GM21576 (cell line): ENCODE results near the gene DBF4B.
"Not testable (repeated sequence)": the region's sequence is repeated elsewhere in the genome, so short reads cannot be mapped to it uniquely, and the experiment has no call there.

ENCODE experiments used
- ATAC-seq: cut with Tn5 transposase; IDR thresholded peaks from one replicate; pipeline ENCODE4 v1.9.1; 2021; ENCODE audit warnings: mild to moderate bottlenecking, moderate library complexity; ENCODE audit not compliant: unreplicated experiment

The DBF4B gene

DNA sequence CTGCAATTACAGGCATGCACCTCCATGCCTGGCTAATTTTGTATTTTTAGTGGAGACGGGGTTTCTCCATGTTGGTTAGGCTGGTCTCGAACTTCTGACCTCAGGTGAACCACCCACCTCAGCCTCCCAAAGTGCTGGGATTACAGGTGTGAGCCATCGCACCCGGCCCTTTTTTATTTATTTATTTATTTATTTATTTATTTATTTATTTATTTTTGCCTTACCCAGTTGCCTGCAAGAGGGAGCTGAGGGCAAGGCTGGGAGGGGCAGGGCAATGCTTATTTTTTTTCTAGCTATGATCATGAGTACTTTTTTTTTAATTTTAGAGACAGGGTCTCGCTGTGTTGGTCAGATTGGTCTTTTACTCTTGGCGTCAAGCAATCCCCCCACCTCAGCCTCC lies 17.7 kb downstream of the DBF4B start:
- ATAC-seq, result not testable (repeated sequence)

DNA sequence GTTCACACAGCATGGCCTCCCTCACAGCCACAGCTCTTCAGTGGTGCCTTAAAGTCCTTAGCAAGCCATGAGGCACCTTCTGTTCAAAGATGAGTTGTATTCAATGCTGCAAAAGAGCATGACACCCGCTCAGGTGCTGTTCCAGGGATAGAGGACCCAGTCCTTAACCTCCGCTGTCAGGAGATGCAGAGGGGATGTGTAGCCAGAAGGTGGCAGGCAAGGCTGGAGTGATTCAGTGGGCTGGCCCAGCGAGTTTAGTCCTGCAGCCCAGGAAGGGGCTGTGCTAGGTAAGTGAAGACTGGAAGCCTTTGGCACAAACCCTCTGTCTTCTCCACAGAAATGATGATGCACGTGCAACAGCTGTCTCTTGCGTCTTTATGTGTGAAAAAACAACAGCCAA lies 25.3 kb downstream of the DBF4B start:
- ATAC-seq, result no peak

DNA sequence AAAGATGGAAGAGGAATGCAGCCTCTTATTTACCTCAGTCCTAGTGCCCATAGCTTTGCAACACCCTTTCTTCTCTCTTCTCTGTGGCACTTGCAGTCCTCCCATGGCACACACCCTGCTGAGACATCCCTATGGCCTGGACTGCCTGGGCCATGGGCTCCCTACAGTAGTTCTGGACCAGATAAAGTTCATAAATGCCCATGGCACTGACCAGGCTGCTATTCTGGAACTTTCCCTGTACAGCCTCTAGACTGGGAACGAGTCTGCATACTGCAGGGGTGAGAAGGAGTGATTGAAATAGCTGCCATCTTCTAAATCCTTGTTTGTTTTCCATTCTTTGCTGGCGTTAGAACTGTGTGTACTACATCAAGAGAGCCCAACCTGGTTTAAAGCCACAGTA lies 25.8 kb downstream of the DBF4B start:
- ATAC-seq, result no peak

DNA sequence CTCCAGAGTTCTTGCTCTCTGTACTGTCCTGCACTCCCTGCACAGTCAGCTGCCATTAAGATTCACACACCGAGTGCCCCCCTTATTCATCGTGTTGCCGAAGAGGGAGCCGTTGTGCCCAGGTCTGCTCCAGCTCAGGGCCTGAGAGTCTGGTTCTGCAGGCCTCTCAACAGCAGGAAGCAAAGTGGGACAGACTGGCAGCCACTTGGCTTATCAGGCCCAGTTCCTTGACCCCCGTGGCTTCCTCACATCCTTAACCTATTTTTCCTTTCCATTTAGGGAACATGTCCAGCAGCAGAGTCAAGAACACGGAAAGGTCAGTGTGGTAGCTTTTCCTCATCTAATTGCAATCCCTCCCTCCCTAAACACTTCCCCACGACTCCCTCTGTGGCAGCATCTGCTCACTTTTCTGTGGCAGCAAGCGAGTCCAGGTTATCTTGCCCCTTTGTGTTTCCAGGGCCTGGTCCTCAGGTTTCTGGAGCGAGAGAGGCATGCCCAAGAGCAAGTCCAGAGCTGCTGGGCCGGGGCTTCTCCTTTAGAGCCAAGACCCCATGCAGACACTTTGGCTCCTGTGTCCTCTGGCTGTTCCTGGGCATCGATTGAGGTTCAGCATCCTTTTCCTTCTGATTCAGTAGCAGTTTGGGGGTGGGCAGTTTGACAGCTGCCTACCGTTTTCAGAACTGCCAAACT lies 28.2 kb downstream of the DBF4B start:
- ATAC-seq, result no peak

DNA sequence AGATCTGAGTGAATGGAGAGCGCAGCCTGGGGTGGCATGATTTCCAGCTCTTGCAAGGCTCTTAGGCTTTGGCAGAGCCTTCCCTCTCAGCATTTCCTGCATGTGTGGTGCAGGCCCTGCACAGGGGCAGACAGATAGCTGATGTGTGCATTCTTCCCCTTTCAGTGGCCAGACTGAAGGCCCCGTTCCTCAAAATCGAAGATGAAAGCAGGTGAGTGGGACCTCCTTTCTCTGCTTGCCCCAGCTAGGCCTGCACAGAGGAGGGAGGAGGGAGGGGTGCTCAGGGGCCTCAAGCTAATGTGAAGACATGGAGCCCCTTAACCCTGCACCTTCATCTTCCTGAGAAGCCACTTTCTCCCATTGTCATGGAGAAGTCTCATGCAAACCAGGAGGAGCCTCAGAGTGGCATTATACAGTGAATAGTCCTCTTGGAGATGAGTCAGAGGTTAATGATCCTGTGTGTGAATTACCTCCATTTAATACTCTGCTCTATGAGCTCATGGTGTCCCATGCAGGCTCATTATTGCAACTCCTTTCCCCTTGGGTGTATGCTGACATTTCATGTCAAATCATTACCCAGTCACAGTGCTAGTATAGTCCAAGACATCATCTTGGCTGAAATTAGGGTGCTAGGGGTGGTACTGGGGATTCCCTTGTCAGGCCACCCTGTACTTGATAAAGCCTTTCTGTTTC lies 29.9 kb downstream of the DBF4B start:
- no peak for ATAC-seq

DNA sequence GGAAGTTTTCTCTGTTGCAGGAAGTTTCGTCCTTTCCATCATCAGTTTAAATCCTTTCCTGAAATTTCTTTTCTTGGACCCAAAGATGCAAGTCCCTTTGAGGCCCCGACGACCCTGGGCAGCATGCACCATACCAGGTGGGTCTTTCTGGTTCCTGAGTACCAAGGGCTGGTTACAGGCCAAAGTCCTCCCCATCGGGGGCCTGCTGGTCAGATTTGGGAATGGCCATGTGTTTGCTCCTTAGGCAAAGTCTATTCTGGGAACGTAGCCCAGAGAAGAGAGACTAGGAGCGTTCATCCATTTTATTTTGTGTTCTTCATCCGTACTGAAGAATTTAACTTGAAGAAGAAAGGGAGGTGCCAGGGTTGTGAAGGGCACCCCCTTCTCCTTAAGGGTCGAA lies 32.9 kb downstream of the DBF4B start:
- no peak for ATAC-seq

DNA sequence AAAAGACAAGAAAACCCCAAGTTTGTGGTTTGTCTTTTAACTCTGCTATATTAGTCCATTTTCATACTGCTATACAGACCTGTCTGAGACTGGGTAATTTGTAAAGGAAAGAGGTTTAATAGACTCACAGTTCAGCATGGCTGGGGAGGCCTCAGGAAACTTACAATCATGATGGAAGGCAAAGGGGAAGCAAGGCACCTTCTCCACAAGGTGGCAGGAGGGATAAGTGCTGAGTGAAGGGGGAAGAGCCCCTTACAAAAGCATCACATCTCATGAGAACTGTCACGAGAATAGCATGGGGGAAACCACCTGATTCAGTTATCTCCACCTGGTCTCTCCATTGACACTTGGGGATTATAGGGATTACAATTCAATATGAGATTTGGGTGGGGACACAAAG lies 36.8 kb downstream of the DBF4B start:
- ATAC-seq, result no peak

DNA sequence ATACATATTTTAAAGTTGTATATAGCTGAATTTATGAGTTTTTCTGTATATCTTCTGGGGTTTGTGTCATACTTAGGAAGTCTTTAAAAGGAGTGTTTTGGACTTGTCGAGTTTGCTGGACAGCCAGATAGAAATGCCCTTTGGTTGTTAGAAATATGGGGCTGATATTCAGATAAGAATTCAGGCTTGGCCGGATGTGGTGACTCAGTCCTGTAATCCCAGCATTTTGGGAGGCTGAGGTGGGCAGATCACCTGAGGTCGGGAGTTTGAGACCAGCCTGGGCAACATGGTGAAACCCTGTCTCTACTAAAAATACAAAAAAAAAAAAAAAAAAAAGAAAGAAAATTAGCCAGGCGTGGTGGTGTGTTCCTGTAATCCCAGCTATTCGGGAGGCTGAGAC lies 37.3 kb downstream of the DBF4B start:
- not testable (repeated sequence) for ATAC-seq

DNA sequence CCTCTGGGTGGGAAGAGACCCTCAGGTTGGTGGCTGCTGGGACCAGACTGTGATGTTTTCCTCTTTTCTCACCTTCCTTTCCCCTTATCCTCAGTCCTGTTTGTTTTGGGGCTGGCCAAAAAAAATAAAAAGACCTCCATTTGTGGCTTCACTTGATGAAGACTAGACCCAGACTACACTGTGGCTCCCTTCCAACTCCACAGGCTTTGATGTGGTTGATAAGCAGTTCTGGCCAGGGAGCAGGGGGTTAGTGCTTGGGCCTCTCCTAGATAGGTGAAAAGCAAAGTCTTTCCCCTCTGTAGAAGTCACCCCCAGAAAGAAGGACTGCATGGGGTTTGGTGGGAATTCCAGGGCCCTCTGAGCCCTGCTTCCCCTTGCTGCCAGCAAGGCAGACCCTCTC lies 39.1 kb downstream of the DBF4B start:
- ATAC-seq, result no peak

DNA sequence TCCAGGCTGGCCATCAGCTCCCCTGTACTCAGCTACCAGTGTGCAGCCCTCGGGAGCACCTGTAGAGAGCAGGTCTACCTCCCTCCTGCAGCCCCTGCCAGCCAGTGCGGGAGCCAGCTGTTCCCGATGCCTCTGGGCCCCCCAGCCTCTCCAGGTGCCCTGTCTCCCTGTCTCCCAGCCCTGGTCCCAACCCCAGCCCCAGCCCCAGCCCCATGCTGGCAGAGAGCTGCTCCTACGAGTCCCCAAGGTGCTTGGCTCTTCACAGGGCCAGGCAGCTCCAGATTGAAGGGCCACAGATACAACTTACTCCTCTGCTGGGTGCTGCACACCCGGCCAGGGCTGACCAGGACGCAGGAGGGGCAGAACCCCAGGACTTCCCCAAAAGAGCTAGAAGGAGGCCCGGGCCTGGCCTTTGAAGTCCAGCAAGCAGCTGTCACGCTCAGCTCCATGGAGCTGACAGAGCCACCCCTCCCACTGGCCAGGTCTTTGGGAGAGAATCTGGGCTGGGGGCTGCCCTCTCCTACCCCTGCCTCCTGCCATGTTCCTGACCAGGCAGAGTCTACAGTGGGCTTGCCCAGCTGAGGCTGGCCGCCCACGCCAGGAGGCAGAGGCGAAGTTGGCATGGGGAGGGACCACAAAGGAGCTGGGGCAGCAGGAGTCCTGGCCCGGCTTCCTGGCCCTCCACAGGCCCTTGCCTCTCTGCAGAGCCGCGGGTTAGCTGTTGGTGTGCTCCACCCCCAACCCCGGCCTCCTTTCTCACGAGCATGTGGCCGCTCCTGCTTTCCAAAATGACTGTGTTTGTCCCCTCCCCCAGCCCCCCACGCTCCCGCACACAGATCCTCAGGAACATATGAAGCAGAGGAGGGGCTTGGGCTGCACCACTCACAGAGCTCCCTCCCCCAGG lies 40.9 kb downstream of the DBF4B start:
- no peak for ATAC-seq

DNA sequence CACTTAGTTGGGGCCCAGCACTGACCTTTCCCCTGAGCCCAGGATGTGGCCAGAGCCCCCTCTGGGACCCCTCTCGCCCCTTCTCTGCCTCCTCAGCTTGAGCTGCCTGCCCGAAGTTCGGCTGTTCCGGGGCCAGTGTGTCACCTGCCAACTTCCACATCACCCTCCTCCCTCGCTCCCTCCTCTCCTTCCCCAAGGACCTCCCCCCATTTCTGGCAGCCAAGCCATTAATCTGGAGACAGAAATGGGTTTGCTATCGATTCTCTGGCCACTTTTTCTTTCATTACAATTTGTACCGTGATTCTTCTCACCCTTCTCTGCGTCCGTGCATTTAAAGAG lies 41.5 kb downstream of the DBF4B start:
- ATAC-seq, result no peak

DNA sequence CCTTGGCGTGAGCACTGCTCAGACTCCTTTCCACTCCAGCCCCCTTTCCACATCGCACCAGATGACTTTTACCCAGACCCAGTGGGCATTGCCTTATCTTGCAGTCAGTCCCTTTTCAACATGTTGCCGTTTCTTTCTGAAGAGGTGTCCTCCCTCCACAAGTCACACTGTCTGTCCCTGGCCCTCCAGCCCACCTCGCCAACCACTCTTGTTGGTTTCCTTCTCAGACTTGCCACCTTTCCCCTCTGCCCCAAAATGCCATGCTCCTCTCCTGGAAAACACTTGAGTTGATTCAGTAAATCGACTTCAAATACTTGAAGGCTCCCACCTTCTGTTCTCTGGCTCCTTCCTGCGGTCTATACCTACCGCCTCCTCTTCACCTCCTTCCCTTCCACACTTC lies 42.9 kb downstream of the DBF4B start:
- ATAC-seq, result no peak

DNA sequence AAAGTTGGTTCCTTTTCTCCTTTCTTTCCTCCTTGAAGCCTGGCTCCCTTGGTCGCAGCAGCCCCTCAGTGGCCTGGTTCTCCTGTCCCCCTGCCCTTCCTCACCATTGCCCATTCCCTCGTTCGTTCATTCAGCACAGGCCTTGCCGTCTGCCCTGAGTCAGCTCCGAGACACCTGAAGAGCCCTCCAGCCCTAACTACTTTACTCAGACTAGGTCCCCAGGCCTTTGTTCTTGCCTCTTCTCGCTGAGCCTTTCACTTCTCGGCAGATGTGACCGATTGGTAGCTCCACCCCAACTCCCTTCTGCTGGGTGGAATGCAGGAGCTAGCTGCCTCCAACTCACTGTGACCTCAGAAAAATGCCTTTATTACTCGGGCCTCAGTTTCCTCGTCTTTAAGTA lies 43.3 kb downstream of the DBF4B start:
- no peak for ATAC-seq

DNA sequence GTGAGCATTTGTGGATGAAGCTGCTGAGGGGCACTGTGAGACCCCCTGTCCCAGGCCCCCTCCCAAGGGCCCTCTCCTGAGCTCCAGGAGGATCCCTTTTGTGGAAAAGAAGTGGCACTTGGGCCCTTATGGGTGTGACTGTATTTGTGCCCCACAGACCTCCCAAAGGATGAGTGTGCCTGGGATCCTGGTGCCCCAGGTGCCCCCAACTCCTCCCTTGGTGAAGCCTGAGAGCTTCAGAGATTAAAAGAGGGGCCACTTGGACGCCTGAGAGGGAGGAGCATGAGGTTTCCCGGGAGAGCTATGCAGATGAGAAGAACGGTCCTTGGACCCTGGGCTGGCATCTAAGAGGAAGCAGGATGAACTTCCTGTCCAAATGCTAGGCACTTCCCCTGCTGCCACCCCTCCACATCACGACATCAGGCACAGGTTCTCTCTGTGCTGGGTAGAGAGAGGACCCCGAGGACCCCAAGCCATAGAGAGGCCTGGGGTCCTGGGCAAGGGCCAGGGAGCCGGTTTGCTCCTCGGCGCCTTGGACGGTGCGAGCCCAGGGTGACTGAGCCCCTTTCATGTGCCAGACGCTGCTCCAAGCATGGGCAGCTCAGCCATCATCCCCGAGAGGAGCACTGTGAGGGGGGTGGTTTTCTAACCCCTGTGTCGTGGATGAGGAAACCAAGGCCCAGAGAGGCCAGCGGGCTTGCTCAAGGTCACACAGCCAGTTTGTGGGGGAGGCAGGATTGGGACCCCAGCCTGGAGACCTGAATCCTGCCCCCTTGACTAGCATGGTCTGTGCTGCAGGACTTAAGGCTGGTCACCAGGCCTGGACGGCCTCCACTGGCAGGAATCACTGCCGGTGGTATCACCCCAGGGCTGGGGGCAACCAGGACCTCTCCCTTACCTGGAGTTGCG lies 44.7 kb downstream of the DBF4B start:
- ATAC-seq, result no peak

DNA sequence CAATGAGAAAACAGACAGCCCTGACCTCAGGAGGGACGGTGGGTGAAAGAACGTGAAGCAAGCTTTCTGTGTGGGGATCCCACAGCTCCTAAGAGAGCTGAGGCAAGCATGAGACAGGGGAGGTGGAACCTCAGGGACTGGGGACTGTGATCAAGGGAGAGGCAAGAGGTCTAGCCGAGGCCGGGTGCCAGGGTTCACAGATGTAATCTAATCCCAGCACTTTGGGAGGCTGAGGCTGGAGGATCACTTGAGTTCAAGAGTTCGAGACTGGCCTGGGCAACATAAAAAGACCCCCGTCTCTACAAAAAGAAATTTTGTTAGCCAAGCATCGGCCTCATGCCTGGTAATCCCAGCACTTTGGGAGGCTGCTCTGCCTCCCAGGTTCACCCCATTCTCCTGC lies 45.8 kb downstream of the DBF4B start:
- ATAC-seq, result no peak

DNA sequence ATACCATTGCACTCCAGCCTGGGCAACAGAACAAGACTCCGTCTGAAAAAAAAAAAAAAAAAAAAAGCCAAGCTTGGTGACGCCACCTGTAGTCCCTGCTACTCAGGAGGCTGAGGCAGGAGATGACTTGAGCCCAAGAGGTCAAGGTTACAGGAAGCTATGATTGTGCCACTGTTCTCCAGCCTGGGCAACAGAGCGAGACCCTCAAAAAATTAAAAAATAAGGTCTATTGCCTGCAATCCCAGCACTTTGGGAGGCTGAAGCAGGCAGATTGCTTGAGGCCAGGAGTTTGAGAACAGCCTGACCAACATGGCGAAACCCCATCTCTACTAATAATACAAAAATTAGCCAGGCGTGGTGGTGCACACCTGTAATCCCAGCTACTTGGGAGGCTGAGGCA lies 46.7 kb downstream of the DBF4B start:
- ATAC-seq, result not testable (repeated sequence)

DNA sequence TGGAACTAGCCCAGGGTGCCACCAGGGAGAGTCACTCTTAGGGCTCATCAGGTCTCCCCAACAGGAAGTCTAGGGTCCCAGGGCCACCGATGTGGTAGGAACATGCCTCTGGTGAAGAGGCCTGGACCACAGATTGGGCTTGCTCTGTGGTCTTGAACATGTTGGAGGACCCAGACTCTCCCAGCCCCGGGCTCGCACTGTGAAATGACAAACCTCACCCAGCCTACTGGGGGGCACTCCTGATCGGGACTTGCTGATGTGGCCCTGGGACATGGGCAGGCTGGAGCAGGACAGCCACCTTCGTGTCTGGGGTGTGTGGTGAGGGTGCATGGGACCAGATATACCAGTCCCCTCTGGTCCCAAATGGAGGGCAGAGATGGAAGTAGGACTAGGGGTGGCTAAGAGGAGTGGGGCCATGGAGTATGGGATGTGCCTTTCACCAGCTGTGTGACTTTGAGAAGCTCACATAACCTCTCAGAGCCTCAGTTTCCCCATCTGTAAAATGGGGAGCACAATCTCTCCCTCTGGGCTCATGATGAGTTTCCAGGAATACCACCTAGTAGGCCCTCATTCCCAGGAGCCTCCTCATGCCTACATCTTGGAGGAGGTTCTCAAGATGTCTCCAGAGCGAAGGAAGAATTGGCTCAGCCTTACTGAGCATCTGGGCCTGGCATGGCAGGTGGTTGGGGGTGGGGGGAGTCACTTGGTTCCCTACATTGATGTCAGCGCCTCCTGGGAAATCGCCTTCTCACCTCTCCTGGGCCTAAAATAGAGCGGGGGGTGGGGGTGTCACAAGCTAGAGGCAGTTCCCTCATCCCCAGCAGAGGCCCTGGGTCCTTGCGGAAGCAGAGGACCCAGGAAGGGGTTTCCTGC lies 48.8 kb downstream of the DBF4B start:
- no peak for ATAC-seq

DNA sequence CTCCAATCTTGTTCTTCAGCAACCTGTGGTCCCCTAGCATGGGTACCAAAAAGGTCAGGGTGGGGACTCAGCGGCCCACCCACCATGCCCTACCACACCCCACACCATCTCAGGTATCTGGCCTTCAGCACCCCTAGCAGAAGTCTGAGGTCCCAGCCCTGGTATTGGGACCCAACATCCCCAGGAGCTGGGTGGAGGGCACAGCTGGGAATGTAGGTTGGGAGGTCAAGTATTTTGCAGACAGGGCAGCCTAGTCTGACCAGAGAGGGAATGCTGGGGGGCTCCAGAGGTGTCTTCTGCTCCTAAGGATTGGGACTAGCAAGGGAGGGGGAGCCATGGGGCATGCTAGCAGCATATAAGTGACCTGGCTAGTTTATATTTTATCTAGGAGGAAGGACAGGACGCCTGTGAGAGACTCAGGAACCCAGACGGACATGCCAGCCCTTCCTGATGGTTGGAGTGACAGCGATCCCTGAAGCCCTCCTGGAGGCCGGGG lies 49.5 kb downstream of the DBF4B start:
- ATAC-seq, result no peak

DNA sequence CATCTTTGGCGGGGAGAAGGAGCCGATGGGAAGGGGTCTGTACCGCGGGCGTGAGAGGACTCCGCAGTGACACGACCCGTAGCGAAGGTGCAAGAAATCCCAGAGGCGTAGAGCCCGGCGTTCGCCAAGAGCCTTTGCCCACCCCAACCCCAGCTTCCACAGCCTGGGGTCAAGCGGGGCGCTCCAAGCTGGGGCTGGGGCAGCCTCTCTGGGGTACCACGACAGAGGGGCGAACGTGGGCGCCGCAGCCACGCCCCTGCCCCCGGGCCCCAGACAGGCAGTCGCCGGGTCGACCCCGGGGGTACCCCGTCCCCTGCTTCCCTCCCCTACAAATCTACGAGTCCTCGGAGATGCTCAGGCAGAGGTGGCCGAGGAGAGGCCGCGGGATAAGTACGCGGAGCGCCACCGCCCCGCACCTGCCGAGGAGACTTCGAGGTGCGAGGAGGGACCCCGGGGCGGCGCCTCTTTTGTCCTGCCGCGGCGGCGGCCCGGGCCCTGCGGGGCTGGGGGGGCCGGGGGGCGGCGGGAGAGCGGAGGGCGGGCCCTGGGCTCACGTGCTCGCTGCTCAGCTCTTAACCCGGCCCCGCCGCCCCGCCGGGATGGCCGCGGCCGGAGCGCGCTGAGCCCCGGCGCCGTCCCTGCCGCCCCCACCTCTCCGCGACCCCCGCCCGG lies 50.1 kb downstream of the DBF4B start, which contains the start of gene ADAM11:
Gene ADAM11, plus strand, starts transcription at position 575 of the 672 bp plus-strand sequence. CDS start 212 bp downstream, outside the sequence.
- ATAC-seq, result no peak
